Fibroblast of gingiva (primary cell): ENCODE data around the gene CCDC24.

Source experiments
- DNase-seq: peaks from one replicate; pipeline ENCODE4 v3.0.0-alpha.2; 2011; ENCODE audit warnings: low read depth

Gene CCDC24

DNA sequence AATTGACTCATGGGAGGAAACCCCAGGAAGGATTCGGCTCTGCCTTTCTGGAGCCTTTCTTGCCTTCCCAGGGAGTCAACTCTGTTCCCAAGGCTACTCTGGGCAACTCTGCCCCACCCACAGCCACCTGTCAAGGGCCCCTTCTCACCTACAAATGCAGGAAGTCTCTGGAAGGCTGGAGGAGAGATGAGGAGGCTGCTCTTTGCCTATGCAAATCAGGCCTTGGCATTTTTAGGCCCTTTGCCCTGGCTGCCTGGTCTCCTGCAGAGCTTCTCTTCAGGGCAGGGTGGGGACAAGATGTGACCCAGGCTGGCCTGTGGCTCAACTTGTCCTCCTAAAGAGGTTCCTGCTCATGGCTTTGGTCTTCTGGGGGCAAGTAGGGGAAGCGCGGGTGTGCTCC is 34.4 kb downstream of the CCDC24 start:
- DNase-seq = no peak

DNA sequence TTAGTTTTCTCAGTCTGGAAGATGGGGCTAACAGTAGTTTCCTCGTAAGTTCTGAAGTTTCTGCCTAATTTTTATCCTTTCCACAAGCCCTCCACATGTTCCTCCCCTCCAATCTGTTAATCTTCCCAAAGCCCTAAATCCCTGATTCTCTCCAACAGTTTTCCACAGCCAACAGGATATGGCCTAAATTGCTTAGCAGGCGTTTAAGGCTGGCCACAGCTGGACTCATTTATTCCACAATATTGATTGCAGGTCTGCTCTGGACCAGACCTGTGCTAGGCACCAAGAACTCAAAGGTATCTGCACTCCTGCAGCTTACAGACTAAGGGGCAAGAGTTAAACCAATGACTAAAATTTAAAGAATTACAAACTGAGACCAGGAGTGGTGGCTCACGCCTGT is 35.9 kb downstream of the CCDC24 start:
- DNase-seq = no peak

DNA sequence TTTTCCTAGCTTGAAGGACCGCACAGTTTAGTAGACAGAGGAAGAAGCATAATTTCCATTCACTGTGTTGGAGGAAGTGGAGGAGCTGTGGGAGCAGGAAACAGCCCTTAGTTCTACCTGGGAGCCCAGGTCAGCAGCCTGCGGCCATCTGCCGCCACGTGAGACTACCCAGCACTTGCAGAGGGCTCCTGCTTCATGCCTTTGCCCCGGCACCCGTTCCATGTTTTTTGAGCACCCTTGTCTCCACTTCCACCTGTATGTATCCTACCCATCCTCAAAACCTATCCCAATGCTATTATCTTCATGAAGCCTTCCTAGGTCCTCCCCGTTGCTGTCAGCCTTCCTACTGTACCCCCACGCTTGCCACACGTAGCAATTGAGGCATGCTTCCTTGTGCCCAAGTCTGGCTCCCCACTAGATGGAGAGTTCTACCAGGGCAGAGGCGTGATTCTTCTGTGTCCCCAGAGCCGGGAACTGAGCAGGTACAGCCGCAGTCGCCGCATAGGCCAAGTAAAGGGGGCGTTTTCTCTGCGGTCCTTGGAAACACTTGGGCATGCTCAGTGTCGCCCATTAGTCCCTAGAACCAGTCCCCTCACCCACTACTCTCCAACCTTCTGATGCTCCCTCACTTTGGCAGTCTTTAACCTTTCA is 38.0 kb downstream of the CCDC24 start:
- DNase-seq = no peak

DNA sequence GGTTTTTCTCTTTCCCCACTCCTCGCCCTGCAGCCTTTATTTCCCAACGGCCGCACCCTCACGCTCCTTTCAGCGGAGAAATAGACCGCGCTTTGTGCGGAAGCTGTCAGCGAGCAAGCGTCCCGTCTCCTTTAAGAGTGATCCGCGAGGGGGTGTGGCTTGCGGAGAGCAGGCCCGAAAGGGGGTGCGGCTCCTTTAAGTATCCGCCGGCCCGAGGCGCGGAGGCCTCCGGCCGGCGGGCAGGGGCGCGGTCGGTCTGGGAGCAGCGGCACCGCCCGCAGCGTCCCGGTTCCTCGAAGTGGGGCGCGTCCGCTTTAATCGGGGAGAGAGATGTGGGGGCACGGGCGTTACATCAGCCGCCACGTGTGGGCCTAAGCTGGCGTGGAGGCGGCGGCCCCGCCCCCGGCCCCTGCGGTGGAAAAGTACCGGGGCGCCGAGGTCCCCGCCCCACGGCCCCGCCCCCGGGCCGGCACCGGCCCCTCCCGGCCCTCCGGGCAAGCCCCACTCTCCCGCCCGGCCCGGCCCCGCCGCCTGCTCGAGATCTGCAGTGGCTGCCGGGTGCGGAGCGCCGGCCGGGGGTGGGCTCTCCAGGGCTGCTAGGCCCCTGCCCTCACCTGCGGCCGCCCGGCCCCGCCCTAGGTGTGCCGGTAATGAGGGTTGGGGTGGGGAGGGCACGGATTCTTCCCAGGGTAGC is 38.7 kb downstream of the CCDC24 start:
- DNase-seq = peak; percentile 86

DNA sequence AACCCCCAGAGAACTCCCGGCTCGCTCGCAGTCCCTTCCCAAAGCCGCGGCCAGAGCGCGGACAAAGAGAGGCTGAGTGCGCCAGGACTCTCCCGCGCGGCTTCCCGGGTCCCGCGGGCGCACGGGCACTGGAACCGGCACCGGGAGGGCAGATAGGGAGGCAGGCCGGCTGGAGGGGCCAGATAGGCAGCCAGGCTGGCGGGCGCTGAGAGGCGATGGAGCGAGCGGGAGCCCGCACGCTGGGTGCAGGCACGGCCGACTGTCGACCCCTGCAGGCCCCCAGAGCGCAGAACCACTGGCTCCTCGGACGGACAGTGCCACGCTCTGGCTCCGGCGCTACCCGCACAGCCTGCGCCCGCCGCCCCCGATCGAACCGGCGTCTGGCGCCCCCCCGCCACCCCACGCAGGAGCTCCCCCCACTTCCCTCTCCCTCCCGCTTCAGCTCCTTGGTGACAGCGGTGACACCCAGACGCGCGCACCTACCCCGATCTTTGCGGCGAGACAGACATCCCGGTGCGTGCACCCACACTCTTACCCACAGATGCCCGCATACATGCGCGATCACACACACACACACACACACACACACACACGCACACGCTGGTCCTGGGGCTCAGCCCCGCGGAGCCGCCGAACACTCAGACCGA is 39.3 kb downstream of the CCDC24 start:
- DNase-seq = peak; percentile 24

DNA sequence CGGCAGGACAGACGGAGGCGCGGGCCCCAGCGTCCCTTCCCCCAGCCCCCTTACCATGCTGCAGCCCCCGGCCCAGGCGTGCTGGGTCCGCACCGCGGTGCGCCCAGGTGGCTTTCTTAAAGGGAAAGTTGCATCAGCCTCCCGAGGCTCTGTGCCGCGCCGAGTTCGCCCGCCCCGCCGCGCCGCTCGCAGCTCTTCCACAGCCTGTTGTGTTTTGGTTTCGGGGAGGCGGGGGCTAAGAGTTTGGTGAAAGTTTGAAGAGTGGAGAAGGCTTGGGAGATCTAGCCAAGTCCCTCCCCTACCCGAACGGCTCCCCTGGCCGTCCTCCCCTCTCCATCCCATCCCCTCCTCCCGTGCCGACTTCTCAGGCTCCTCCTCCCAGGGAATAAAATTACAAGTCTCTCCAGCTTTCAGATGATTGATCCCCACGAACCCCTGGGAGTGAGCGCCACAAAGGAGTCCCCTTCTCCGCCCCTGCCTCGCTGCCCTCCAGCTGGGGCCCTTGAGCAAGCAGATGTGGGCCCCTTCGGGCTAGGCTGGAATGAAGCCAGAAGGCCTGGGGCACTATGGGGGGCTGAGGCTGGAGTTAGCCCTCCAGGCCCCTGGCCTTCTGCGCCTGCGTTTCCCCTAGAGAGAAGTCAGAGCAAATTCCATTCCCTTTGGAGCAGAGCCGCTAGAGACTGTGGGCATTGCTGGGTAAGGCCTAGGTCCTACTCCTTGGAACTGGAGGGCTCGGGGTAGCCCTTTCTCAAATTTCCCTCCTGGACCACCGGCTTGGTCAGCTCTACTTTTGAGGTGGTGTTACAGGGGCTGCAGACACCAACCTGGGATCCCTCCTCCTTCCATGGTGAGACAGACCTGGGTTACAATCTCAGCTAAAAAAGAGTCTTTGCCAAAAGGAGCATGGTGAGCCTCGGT is 40.1 kb downstream of the CCDC24 start, which contains the start of gene SLC6A9:
TSS of gene SLC6A9 (minus strand) at position 211 of the 918 bp plus-strand sequence. CDS start 7,185 bp downstream, outside the sequence.
- DNase-seq = peak; percentile 78

DNA sequence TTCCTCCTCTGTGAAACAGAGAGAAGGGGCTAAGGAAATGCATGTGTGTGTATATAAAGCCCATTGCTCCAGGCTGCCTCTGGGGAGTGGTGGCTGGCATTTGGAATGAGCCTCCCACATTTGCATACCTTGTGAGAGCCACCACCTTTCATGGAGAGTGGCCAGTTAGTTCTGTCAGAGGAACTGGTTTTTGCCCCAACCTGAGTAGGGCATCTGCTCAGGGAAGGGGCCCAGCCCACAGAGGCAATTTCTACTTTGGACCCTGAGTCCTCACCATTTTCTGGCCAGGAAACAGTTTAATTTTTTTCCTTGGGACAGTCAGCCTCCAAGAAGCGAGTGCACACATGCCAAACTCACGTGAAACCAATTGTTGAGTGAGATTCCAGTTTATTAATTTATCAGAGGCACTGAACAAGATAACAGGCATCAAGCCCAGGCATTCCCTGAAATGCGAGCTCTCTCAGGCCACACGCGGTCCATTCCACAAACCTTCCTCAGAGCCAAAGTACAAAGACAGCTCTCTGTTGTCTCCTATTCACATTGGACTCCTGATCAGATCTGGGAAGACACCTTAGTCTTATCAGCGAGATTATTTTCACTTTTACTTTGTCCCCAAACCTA is 40.9 kb downstream of the CCDC24 start:
- no peak for DNase-seq

DNA sequence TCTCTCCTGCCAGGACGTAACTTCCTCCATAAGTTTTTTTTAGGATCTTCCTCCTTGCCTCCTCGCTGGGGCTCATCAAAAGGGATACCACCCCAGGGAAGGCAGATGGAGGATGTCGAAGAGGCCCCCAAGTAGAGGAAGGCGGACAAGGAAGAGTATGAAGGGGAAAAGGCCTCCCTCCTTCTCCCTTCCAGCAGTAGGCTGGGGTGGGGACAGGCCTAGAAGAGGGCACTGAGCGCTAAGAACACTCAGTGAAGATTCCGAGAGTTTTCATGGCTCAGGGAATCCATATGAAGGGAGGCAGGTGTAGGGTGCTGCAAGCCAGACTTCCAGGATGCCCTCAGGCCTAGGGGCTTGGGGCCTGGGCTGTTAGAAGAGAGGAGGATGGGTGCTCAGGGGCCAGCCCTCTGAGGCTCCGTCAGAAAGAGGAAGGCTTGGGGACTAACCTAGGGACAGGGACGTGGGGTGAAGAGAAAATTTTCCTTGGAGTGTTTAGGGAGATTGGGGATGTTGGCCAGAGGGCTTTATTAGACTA is 41.7 kb downstream of the CCDC24 start:
- DNase-seq = no peak

DNA sequence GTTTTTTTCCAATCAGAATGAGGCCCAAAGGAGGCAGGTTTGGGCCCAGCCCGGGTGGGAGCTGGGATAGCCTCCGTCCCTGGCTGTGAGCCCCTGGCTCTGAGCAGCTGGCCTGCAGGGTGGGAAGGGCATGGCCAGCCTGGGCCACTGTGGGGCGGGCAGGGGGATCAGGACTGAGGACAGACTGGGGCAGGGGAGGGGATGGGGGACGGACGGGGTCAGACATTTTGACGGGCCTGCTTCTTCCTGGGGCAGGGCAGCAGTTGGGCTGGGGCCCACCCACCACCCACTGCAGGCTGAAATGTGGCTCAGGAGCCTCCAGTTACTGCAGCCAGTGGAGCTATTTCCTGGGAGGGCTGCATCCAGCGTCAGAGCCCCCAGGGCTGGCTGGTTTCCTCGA is 42.4 kb downstream of the CCDC24 start:
- no peak for DNase-seq

DNA sequence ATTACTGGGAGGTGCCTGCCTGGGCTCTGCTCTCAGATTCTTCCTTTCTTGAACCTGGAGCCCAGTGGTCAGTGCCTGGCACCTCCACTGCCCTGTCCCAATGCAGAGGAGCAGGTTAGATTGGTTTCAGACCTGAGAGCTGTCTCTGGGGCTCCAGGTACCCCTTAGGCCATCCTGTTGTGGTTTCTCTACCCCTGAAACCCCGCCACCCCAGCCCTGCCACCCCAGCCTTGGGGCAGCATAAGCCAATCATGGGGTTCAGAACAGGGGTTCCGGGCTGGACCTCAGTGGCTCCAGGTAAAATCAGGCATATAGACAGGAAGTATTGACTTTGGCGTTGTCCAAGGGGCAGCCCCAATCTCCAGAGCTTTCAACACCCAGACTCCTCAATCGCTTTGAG is 43.0 kb downstream of the CCDC24 start:
- DNase-seq = no peak

DNA sequence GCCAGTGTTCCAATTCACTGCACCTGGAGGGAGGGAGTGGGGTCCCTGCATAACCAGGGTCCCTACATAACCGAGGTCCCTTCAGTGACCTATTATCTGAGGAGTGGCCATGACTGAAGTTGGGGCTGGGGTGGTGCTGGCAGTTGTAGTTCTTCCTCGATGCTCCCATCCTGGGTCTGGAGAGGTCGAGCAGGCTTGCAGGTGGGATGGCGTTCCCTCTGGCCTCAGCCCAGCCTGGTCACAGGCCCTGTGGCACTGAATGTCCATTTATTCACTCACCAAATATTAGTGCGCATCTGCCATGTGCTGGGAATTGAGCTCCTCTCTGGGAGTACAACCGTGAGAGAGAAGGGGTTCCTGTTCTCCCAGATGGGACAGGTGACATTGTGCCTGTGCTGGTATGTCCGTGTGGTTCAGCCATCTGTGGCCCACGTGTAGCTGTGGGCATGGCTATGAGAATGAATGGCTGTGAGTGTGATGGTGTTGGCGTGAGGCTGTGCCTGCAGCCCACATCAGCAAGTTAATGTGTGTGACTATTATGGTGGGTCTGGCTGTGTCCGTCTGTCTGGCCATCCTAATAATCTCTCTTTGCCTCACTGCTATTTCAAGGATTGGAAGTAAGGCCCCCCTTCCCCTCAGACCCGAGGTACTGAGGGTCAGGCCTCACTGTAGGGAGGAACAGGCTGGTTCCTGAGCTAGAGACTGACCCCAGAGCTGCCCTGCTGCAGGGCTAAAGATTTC is 43.7 kb downstream of the CCDC24 start:
- DNase-seq = no peak

DNA sequence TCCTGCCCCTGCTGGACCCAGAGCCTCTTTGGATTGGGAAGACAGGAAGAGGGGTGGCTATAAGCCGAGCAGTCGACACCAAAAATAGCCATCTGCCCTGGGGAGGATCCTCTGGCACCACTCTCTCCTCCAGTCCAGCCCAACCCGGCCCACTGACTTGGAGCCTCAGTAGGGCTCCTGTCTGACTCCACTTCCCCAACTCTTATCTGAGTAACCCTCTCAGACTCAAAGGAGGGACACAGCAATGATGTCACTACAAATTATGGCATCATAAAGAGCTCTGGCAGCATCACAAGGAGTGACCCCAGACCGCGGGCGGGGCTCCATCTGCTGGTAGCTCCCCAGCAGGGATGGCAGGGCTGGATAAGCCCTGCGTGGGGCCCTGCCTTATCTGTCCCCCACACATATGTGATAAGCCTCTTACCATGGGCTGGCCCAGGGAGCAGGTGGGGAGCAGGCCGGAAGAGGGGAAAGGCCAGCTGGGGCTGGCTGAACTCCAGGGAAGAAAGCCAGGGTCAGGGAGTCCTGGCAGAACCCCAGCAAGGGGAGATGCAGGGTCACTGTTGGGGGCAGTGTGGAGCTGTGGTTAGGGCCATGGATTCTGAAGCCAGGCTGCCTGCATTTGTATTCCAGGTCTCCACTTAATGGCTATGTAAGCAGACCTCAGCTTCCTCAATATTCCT is 44.5 kb downstream of the CCDC24 start:
- DNase-seq = no peak

DNA sequence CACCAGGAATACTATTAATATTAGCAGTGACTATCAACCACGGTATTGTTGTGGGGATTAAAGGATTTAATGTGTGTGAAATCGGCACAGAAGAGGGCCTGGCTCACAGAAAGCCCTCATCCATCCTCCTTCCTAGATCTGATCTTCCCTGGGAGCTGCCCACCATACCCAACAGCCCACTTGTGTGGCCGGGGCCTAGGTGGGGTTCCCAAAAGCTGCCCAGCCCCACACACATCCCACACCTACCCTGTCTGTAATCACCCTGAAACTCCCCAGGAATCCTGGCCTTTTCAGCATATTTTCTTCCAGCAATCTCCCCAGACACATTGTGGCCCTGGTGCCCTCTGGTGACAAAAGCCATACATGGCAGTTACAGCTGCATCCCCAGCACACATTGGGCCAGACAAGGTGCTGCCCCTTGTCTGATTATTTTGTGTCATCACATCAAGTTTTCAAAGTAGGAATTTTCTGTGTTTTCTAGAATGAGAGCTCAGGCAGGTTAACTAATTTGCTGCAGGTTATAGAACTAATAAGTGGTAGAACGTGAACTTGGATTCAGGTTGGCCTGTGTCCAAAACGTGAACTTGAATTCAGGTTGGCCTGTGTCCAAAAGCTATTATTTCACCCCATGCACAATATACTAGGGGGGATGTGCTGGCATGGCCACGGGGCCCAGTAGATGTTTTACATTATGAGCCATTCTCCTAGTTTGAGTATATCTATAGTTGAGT is 45.2 kb downstream of the CCDC24 start:
- peak; percentile 60 for DNase-seq

DNA sequence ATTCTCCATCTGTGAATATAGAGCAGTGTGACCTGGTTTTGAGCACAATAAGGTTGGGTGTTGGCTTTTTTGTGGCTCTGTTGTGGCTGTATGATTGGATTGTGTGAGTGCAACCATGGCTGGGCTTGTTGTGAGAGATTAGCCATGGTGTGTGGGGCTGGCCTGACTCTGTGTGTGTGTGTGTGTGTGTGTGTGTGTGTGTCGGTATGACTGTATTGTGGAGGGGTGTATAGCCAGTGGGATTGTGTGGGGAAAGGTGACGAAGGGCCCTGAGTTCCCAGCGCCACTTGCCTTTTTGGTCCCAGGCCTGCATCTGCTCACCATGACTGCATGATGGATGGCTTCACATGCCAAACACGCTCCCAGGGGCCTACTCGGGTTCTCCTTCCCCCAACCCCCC is 45.8 kb downstream of the CCDC24 start:
- no peak for DNase-seq

DNA sequence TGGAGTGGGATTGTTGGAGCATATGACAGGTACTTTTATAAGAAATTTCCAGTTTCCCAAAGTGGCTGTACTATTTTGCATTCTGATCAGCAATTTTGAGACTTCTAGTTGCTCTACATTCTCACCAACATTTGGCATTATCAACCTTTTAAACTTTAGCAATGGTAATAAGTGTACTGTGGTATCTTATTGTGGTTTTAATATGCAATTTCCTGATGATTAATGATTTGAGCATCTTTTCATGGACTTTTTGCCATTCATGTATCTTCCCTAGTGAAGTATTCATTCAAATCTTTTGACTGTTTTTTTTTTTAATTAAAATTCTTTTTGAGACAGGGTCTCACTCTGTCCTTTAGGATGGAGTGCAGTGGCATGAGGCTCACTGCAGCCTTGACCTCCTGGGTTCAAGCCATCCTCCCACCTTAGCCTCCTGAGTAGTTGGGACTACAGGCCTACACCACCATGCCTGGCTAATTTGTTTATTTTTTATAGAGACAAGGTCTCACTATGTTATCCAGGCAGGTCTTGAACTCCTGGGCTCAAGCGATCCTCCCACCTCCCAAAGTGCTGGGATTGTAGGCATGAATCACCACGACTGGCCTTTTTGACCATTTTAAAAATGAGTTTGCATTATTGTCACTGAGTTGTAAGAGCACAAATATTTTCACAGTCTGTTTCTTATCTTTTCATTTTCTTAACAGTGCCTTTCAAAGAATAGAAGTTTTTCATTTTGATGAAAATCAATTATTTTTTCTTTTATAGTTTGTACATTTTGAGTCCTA is 47.7 kb downstream of the CCDC24 start:
- DNase-seq = peak; percentile 31

DNA sequence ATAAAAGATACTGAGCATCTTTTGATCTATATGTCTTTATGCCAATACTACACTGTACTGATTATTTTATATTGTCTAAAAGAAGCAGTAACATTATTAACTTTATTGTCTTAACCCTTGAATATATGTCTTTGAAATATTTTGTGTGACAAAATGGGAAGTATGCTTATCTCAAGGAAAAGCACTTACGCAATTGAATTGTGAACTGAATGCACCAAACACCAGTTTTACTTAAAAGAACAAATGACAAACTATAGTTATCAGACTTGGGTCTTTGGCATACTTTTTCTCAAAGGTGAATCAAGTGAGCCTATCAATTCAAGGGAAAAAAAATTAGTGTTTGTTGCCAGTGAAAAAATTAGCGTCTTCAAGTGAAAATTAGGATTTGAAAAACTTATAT is 49.0 kb downstream of the CCDC24 start:
- no peak for DNase-seq

DNA sequence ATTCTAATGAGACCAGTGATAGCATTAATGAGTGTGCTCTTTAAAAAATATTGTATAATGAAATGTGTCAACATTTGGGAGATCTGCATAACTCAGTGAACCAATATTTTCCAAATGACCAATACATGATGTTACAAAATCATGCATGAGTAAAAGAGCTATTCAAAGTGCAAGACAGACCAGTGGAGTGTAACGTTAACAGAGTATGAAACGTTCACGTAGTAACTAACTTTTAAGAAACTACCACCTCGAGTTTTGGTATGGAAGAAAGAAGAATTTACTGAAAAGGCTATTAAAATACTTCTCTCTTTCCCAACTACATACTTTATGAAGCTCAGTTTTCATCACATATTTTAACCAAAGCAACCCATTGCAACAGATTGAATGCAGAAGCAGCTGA is 49.4 kb downstream of the CCDC24 start:
- peak; percentile 63 for DNase-seq

DNA sequence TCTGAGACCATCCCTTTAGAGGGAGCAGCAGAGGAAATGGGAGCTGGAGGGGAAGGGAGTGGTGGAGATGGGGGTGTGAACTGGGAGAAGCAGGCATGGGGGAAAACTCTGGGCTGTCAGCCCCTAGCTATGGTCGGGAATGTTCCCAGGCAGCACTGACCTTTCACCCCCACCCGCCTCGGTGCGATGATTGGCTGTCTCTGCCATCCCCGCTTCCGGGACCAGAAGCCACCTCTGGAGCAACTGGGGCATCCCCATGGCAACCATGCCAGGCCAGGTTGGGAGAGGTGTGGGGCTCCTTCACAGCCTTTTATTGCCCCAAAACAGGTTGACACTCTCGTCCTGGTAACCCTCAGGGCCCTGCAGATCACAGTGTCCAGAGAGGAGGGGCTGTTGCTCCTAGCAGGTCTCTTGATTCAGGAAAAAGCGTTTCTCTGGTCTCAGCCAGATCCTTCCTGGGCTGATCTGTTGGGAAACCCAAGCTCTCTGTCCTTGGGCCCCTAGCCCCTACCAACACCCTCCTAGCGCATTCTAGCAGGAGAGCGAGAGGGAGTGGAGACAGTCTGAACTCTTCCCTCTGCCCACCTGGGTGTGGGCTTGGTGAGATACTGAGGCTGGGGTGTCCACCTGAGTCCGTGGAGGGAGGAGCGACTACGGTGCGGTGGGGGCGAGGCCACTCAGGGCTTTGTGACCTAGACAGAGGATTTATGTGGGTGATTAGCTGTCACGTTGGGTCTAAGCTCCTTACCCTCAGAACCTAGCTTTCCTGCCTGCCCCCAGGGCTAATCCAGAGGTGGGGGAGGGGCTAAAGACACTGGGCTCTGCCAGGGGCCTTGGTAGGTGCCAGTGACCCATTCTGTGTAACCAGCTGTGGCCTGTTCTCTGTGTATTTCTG is 52.0 kb downstream of the CCDC24 start:
- DNase-seq = no peak
